IPS-11a (cell line): ENCODE results near the gene SV2C.

Source experiments
- H3K4me3 ChIP-seq: one replicate; pipeline ENCODE4 v1.5.1; 2013; ENCODE audit warnings: low read depth, low read length, control low read depth

The SV2C gene

GRCh38 chr5:76249621-76250020 is 166.4 kb downstream of the SV2C start:
- H3K4me3 ChIP-seq = no peak overlapping the region

GRCh38 chr5:76250463-76250862 is 167.3 kb downstream of the SV2C start:
- H3K4me3 ChIP-seq = no peak overlapping the region

GRCh38 chr5:76251656-76252055 is 168.5 kb downstream of the SV2C start:
- H3K4me3 ChIP-seq = no peak overlapping the region

- no peak overlapping the region for H3K4me3 ChIP-seq
Observed at GRCh38 chr5:76252437-76252836, 169.3 kb downstream of the SV2C start.

- no peak overlapping the region for H3K4me3 ChIP-seq
Observed at GRCh38 chr5:76256116-76256889, 173.1 kb downstream of the SV2C start.

GRCh38 chr5:76257225-76257833 is 174.1 kb downstream of the SV2C start:
- H3K4me3 ChIP-seq = no peak overlapping the region

- H3K4me3 ChIP-seq = no peak overlapping the region
Observed at GRCh38 chr5:76257897-76258296, 174.7 kb downstream of the SV2C start.

GRCh38 chr5:76264681-76265080 is 181.5 kb downstream of the SV2C start:
- no peak overlapping the region for H3K4me3 ChIP-seq

GRCh38 chr5:76269259-76269931 is 186.2 kb downstream of the SV2C start:
- H3K4me3 ChIP-seq = no peak overlapping the region

GRCh38 chr5:76269932-76270610 is 186.9 kb downstream of the SV2C start:
- H3K4me3 ChIP-seq = no peak overlapping the region

- no peak overlapping the region for H3K4me3 ChIP-seq
Observed at GRCh38 chr5:76271836-76272235, 188.7 kb downstream of the SV2C start.

- no peak overlapping the region for H3K4me3 ChIP-seq
Observed at GRCh38 chr5:76273206-76273885, 190.2 kb downstream of the SV2C start.

- H3K4me3 ChIP-seq = no peak overlapping the region
Observed at GRCh38 chr5:76274571-76274970, 191.4 kb downstream of the SV2C start.

- no peak overlapping the region for H3K4me3 ChIP-seq
Observed at GRCh38 chr5:76277736-76278135, 194.6 kb downstream of the SV2C start.

- H3K4me3 ChIP-seq = no peak overlapping the region
Observed at GRCh38 chr5:76278261-76278789, 195.1 kb downstream of the SV2C start.

GRCh38 chr5:76280494-76280893 is 197.3 kb downstream of the SV2C start:
- no peak overlapping the region for H3K4me3 ChIP-seq

GRCh38 chr5:76283670-76284069 is 200.5 kb downstream of the SV2C start:
- H3K4me3 ChIP-seq = no peak overlapping the region

GRCh38 chr5:76289692-76290091 is 206.5 kb downstream of the SV2C start:
- no peak overlapping the region for H3K4me3 ChIP-seq

- H3K4me3 ChIP-seq = no peak overlapping the region
Observed at GRCh38 chr5:76290321-76290757, 207.2 kb downstream of the SV2C start.

GRCh38 chr5:76291305-76292077 is 208.3 kb downstream of the SV2C start:
- no peak overlapping the region for H3K4me3 ChIP-seq
